Activated naive CD8-positive, alpha-beta T cell (primary cell): ENCODE results near the gene FOXL3.
"Not testable (repeated sequence)": the region's sequence is repeated elsewhere in the genome, so short reads cannot be mapped to it uniquely, and the experiment has no call there.

Experiments
- H3K27ac Mint-ChIP-seq: one replicate; pipeline ENCODE4 v1.8.0; 2021; ENCODE audit warnings: mixed read lengths
- H3K27me3 Mint-ChIP-seq: one replicate; pipeline ENCODE4 v1.8.0; 2021; ENCODE audit warnings: mixed read lengths
- H3K36me3 Mint-ChIP-seq: one replicate; pipeline ENCODE4 v1.8.0; 2021; ENCODE audit warnings: mixed read lengths
- H3K4me1 Mint-ChIP-seq: one replicate; pipeline ENCODE4 v1.8.0; 2021; ENCODE audit warnings: low read depth, mixed read lengths
- H3K4me3 Mint-ChIP-seq: one replicate; pipeline ENCODE4 v1.8.0; 2021; ENCODE audit warnings: mild to moderate bottlenecking, mixed read lengths
- H3K9me3 Mint-ChIP-seq: one replicate; pipeline ENCODE4 v1.8.0; 2021; ENCODE audit warnings: low read depth, mixed read lengths

The FOXL3 gene

GRCh38 chr7:285731-286130 is 4.2 kb upstream of the FOXL3 start:
- H3K9me3 Mint-ChIP-seq: no peaks in the 10 kb centered on the region
- H3K36me3 Mint-ChIP-seq: no peaks in the 10 kb centered on the region
- H3K27ac Mint-ChIP-seq: no peak overlapping the region
- H3K27me3 Mint-ChIP-seq: peaks cover 11% of the 10 kb centered on the region
- H3K4me3 Mint-ChIP-seq: no peak overlapping the region
- no peaks in the 10 kb centered on the region for H3K4me1 Mint-ChIP-seq

GRCh38 chr7:286266-286665 is 3.7 kb upstream of the FOXL3 start:
- H3K27ac Mint-ChIP-seq: no peak overlapping the region
- H3K4me3 Mint-ChIP-seq: no peak overlapping the region
- no peaks in the 10 kb centered on the region for H3K9me3 Mint-ChIP-seq
- peaks cover 10% of the 10 kb centered on the region for H3K27me3 Mint-ChIP-seq
- H3K4me1 Mint-ChIP-seq: no peaks in the 10 kb centered on the region
- H3K36me3 Mint-ChIP-seq: no peaks in the 10 kb centered on the region

GRCh38 chr7:288671-289101 is 1.3 kb upstream of the FOXL3 start:
- Mint-ChIP-seq H3K36me3 (no peaks in the 10 kb centered on the region), H3K4me1 (no peaks in the 10 kb centered on the region), H3K9me3 (no peaks in the 10 kb centered on the region), H3K4me3 (no peak overlapping the region), H3K27ac (no peak overlapping the region), H3K27me3 (peaks cover 23% of the 10 kb centered on the region)

GRCh38 chr7:289209-289755 is 688 bp upstream of the FOXL3 start:
- Mint-ChIP-seq H3K36me3 (no peaks in the 10 kb centered on the region), H3K4me3 (no peak overlapping the region), H3K9me3 (no peaks in the 10 kb centered on the region), H3K27me3 (peaks cover 23% of the 10 kb centered on the region), H3K27ac (no peak overlapping the region), H3K4me1 (no peaks in the 10 kb centered on the region)

- Mint-ChIP-seq H3K4me3 (no peak overlapping the region), H3K27me3 (peaks cover 24% of the 10 kb centered on the region), H3K9me3 (no peaks in the 10 kb centered on the region), H3K27ac (no peak overlapping the region), H3K36me3 (no peaks in the 10 kb centered on the region), H3K4me1 (no peaks in the 10 kb centered on the region)
Measured at GRCh38 chr7:290554-291372, 793 bp downstream of the FOXL3 start.

GRCh38 chr7:291373-292092 is 1.6 kb downstream of the FOXL3 start:
- Mint-ChIP-seq H3K27ac (no peak overlapping the region), H3K27me3 (peaks cover 24% of the 10 kb centered on the region), H3K4me3 (no peak overlapping the region), H3K36me3 (no peaks in the 10 kb centered on the region), H3K9me3 (no peaks in the 10 kb centered on the region), H3K4me1 (no peaks in the 10 kb centered on the region)

GRCh38 chr7:292226-292625 is 2.3 kb downstream of the FOXL3 start:
- Mint-ChIP-seq H3K4me1 (no peaks in the 10 kb centered on the region), H3K27me3 (peaks cover 24% of the 10 kb centered on the region), H3K4me3 (no peak overlapping the region), H3K27ac (no peak overlapping the region), H3K9me3 (no peaks in the 10 kb centered on the region), H3K36me3 (no peaks in the 10 kb centered on the region)

- H3K4me1 Mint-ChIP-seq: no peaks in the 10 kb centered on the region
- H3K36me3 Mint-ChIP-seq: no peaks in the 10 kb centered on the region
- H3K27me3 Mint-ChIP-seq: peaks cover 22% of the 10 kb centered on the region
- no peak overlapping the region for H3K27ac Mint-ChIP-seq
- H3K4me3 Mint-ChIP-seq: no peak overlapping the region
- no peaks in the 10 kb centered on the region for H3K9me3 Mint-ChIP-seq
Measured at GRCh38 chr7:292826-293225, 2.9 kb downstream of the FOXL3 start.

GRCh38 chr7:293681-294439 is 3.9 kb downstream of the FOXL3 start:
- Mint-ChIP-seq H3K27ac (no peak overlapping the region), H3K4me1 (no peaks in the 10 kb centered on the region), H3K36me3 (no peaks in the 10 kb centered on the region), H3K9me3 (no peaks in the 10 kb centered on the region), H3K27me3 (peaks cover 18% of the 10 kb centered on the region), H3K4me3 (no peak overlapping the region)

- Mint-ChIP-seq H3K4me1 (no peaks in the 10 kb centered on the region), H3K27me3 (peaks cover 16% of the 10 kb centered on the region), H3K4me3 (no peak overlapping the region), H3K9me3 (no peaks in the 10 kb centered on the region), H3K27ac (no peak overlapping the region), H3K36me3 (no peaks in the 10 kb centered on the region)
Measured at GRCh38 chr7:294440-295154, 4.6 kb downstream of the FOXL3 start.

- Mint-ChIP-seq H3K9me3 (no peaks in the 10 kb centered on the region), H3K27ac (no peak overlapping the region), H3K27me3 (peaks cover 16% of the 10 kb centered on the region), H3K4me1 (no peaks in the 10 kb centered on the region), H3K4me3 (no peak overlapping the region), H3K36me3 (no peaks in the 10 kb centered on the region)
Measured at GRCh38 chr7:295155-296154, 5.5 kb downstream of the FOXL3 start.

GRCh38 chr7:296373-296945 is 6.5 kb downstream of the FOXL3 start:
- H3K4me1 Mint-ChIP-seq: no peaks in the 10 kb centered on the region
- no peak overlapping the region for H3K27ac Mint-ChIP-seq
- H3K4me3 Mint-ChIP-seq: no peak overlapping the region
- H3K36me3 Mint-ChIP-seq: no peaks in the 10 kb centered on the region
- peaks cover 16% of the 10 kb centered on the region for H3K27me3 Mint-ChIP-seq
- H3K9me3 Mint-ChIP-seq: no peaks in the 10 kb centered on the region

GRCh38 chr7:297141-297540 is 7.2 kb downstream of the FOXL3 start:
- H3K36me3 Mint-ChIP-seq, H3K27ac Mint-ChIP-seq, H3K9me3 Mint-ChIP-seq, H3K4me3 Mint-ChIP-seq, H3K4me1 Mint-ChIP-seq: not testable (repeated sequence)
- H3K27me3 Mint-ChIP-seq: peaks cover 11% of the 10 kb centered on the region
